Panc1 (cell line): ENCODE measurements around the gene CASTOR1. TPM values are rescaled to one million over a fixed set of nuclear protein-coding genes. Genes with fewer than 3 reads are reported as not detected.

Source experiments
- ATAC-seq: fragments of 200-7000 bp; cut with Tn5 transposase; 2 replicates; pipeline ENCODE4 v1.9.1; 2020; ENCODE audit warnings: mild to moderate bottlenecking, moderate library complexity
- BruUV-seq: library from RNA; stranded (reverse); fragments of 400-500 nt; replicated peaks from 2 replicates; lab custom pipeline; 2021; lab: Mats Ljungman, UMichigan
- CTCF ChIA-PET: fragments of 300-600 bp; sonication (Branson Sonifier 250); formaldehyde crosslinking; loops from one replicate; lab custom pipeline; 2022; ENCODE audit warnings: antibody characterized with exemption; lab: Charles Lee
- POLR2A ChIA-PET: fragments of 300-600 bp; sonication (Branson Sonifier 250); formaldehyde crosslinking; loops from one replicate; lab custom pipeline; 2022; ENCODE audit warnings: antibody characterized with exemption; lab: Charles Lee
- DNase-seq: peaks from one replicate; pipeline ENCODE4 v3.0.0-alpha.2; 2010; ENCODE audit warnings: low read depth, low spot score
- H3K27ac ChIP-seq: 2 replicates; pipeline ENCODE4 v1.5.1; 2011; ENCODE audit warnings: mild to moderate bottlenecking, low read length, inconsistent platforms
- H3K27me3 ChIP-seq: fragments of 200-500 bp; sonication (Bioruptor generic); 2 replicates; pipeline ENCODE4 v1.6.0; 2014; ENCODE audit warnings: low read length, inconsistent platforms; ENCODE audit not compliant: control insufficient read depth, insufficient read depth
- H3K36me3 ChIP-seq: fragments of 200-500 bp; sonication (Bioruptor generic); 2 replicates; pipeline ENCODE4 v1.5.1; 2014; ENCODE audit warnings: inconsistent platforms, mild to moderate bottlenecking, low read length, moderate library complexity; ENCODE audit not compliant: control insufficient read depth, insufficient read depth
- H3K4me1 ChIP-seq: 2 replicates; pipeline ENCODE4 v1.5.1; 2011; ENCODE audit warnings: inconsistent platforms, mild to moderate bottlenecking, low read length, moderate library complexity; ENCODE audit not compliant: control insufficient read depth, insufficient read depth
- H3K4me3 ChIP-seq, 2 experiments: 2 replicates each; pipeline ENCODE4 v1.5.1; 2011 to 2012; ENCODE audit warnings: low read depth in 2 of 2, low read length in 2 of 2, mild to moderate bottlenecking in 2 of 2, inconsistent platforms in 1 of 2, moderate library complexity in 1 of 2
- H3K9me3 ChIP-seq: fragments of 200-500 bp; sonication (Bioruptor generic); 2 replicates; pipeline ENCODE4 v1.5.1; 2014; ENCODE audit warnings: low read depth, mild to moderate bottlenecking, inconsistent platforms, low read length, moderate library complexity; ENCODE audit not compliant: control insufficient read depth, insufficient read depth
- POLR2AphosphoS5 ChIP-seq: IDR thresholded peaks from 2 replicates; pipeline ENCODE4 v1.6.1; 2012; ENCODE audit warnings: mild to moderate bottlenecking, low read depth, low read length, moderate library complexity
- SIN3A ChIP-seq: IDR thresholded peaks from 2 replicates; pipeline ENCODE4 v1.6.1; 2012; ENCODE audit warnings: low read depth, mild to moderate bottlenecking, low read length, moderate library complexity, borderline replicate concordance; ENCODE audit not compliant: insufficient read depth
- TCF7L2 ChIP-seq: IDR thresholded peaks from 2 replicates; pipeline ENCODE4 v1.6.1; 2011; ENCODE audit warnings: mild to moderate bottlenecking, low read depth, low read length, inconsistent platforms
- in situ Hi-C: cut with HindIII; loops from 2 replicates; pipeline ENCODE4 v1.10.0; 2016; ENCODE audit warnings: low sequenced_read_pairs, low pct_unique_long_range_greater_than_20kb
- intact Hi-C: fragments of 100-400 bp; cut with micrococcal nuclease; formaldehyde crosslinking; loops from one replicate; pipeline ENCODE4 v1.10.0; 2022; ENCODE audit not compliant: unreplicated experiment
- total RNA-seq: library from RNA; stranded (reverse); gene quantifications from one replicate; pipeline ENCODE4 v1.2.1, GENCODE V29; 2021; ENCODE audit not compliant: unreplicated experiment
- TF ChIP-seq, protein P1 (sequence below): fragments of 450-650 bp; IDR thresholded peaks from 2 replicates; pipeline ENCODE4 v1.5.1; 2017; ENCODE audit warnings: mild to moderate bottlenecking
- TF ChIP-seq, protein P2 (sequence below), 2 experiments: IDR thresholded peaks; 2 replicates each; pipeline ENCODE4 v1.6.1; 2011 to 2012; ENCODE audit warnings: low read depth in 2 of 2, control low read depth in 1 of 2, low read length in 1 of 2, mild to moderate bottlenecking in 1 of 2, moderate library complexity in 1 of 2; ENCODE audit not compliant: insufficient read depth in 1 of 2

Gene CASTOR1
- total RNA-seq, 1 experiment from 2014 or later: 6.7 TPM

DNA sequence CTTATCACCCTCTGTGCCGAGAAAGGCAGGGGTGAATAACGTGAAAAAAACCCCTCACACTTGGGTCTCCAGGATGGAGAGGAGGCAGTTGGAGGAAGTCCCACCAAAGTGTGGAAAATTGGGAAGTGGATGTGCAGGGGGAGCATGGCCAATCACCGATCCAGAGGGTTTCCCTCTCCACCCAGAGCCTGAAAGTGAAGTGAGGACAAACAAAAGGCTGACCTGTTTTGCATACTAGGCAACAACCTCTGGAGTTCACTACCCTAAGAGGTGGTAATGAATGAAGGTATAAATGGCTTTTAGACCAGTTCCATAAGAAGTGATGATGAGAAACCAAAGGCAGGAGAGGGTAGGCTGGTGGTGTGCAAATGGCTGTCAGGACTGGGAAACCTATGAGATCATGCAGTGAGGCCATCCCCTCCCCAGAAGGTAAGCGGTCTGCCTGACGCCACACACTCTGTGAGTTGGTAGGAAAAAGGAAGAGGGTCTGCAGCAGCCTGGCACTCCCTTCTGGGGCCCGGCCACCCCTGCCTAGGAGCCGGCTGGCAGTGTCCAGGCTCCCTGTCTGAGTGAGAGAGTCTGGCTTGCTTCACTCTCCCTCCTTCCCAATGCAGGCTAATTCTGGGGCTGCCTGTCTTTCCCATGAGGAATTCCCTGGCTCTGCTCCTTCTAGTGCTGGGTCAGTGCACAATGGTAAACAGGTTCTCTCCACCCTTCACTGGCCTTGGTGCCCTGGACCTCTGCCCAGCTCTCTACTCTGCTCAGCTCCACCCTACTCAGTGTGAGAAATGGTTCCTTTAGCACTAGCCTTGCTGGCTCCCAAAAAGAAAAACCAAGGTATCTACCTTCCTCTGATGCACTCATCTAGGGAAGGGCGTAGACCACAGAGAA lies 21.8 kb upstream of the CASTOR1 start:
- peaks cover 44% of the 10 kb centered on the region for H3K4me1 ChIP-seq
- peak overlapping the region; percentile 18; the same call in 1 of the 2 replicates for H3K27ac ChIP-seq
- ChIA-PET POLR2A (interaction anchor here (0.6 kb wide), 1 partner anchor 311 kb away, joined by 3 read pairs; no protein-coding TSS in a partner anchor), CTCF (no interaction called here)
- no peak overlapping the region for H3K4me3 ChIP-seq
- no peaks in the 10 kb centered on the region for H3K9me3 ChIP-seq
- intact Hi-C loops: no loop called here
- DNase-seq (no peak), ATAC-seq (peak; percentile 78)
- in situ Hi-C loops: no loop called here
- no peaks in the 10 kb centered on the region for H3K36me3 ChIP-seq
- TF ChIP-seq TCF7L2: no peak
- TF ChIP-seq, protein P1, sequence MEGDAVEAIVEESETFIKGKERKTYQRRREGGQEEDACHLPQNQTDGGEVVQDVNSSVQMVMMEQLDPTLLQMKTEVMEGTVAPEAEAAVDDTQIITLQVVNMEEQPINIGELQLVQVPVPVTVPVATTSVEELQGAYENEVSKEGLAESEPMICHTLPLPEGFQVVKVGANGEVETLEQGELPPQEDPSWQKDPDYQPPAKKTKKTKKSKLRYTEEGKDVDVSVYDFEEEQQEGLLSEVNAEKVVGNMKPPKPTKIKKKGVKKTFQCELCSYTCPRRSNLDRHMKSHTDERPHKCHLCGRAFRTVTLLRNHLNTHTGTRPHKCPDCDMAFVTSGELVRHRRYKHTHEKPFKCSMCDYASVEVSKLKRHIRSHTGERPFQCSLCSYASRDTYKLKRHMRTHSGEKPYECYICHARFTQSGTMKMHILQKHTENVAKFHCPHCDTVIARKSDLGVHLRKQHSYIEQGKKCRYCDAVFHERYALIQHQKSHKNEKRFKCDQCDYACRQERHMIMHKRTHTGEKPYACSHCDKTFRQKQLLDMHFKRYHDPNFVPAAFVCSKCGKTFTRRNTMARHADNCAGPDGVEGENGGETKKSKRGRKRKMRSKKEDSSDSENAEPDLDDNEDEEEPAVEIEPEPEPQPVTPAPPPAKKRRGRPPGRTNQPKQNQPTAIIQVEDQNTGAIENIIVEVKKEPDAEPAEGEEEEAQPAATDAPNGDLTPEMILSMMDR: no peak
- no peak for TF ChIP-seq POLR2AphosphoS5
- TF ChIP-seq, protein P2, sequence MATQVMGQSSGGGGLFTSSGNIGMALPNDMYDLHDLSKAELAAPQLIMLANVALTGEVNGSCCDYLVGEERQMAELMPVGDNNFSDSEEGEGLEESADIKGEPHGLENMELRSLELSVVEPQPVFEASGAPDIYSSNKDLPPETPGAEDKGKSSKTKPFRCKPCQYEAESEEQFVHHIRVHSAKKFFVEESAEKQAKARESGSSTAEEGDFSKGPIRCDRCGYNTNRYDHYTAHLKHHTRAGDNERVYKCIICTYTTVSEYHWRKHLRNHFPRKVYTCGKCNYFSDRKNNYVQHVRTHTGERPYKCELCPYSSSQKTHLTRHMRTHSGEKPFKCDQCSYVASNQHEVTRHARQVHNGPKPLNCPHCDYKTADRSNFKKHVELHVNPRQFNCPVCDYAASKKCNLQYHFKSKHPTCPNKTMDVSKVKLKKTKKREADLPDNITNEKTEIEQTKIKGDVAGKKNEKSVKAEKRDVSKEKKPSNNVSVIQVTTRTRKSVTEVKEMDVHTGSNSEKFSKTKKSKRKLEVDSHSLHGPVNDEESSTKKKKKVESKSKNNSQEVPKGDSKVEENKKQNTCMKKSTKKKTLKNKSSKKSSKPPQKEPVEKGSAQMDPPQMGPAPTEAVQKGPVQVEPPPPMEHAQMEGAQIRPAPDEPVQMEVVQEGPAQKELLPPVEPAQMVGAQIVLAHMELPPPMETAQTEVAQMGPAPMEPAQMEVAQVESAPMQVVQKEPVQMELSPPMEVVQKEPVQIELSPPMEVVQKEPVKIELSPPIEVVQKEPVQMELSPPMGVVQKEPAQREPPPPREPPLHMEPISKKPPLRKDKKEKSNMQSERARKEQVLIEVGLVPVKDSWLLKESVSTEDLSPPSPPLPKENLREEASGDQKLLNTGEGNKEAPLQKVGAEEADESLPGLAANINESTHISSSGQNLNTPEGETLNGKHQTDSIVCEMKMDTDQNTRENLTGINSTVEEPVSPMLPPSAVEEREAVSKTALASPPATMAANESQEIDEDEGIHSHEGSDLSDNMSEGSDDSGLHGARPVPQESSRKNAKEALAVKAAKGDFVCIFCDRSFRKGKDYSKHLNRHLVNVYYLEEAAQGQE (IDR thresholded peaks at IDR 0.05; ENCODE audit: insufficient read depth in 1 of 2, low read depth in 2 of 2, low read length in 1 of 2): no peak
- no peak for TF ChIP-seq SIN3A
- H3K27me3 ChIP-seq: no peaks in the 10 kb centered on the region
- BruUV-seq: no TSS peak

DNA sequence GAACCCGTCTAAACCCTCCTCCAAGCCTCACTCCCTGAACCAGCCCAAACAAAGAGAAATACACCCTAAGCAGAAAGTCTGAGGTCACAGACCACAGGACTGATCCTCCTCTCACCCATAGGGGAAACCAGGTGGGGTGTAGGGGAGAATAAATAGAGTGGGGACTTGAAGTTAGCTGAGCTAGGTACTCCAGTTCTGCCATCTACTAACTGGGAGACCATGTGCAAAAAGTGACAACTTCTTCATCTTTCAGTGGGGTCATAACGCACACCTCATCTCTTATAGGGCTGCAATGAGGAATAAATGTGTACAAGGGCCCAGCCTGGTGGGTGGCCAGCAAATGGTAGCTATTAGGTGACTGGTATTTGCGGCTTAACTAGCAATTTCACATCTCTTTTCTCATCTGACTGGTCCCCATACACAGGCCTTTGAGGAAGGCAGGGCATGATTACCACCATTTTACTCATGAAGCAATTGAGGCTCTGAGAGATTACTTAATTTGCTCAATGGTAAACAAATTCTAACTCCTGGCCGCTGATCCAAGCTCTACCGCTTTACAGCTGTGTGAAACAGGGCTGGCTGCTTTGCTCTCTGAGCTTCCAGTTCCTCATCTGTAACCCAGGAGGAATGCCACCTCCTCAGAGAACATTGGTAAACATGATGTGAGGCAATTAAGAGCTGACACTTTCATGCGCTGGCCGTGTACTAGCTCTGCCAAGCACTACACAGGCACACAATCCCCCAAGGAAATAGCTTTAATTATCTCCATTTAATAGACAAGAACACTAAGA lies 20.8 kb upstream of the CASTOR1 start:
- TF ChIP-seq POLR2AphosphoS5 (no peak), SIN3A (no peak), TCF7L2 (no peak)
- TF ChIP-seq, protein P2 (IDR thresholded peaks at IDR 0.05; ENCODE audit: insufficient read depth in 1 of 2, low read depth in 2 of 2, low read length in 1 of 2): no peak
- TF ChIP-seq, protein P1: no peak
- Histone ChIP-seq H3K36me3 (no peaks in the 10 kb centered on the region), H3K4me1 (peaks cover 48% of the 10 kb centered on the region), H3K9me3 (no peaks in the 10 kb centered on the region), H3K27ac (no peak overlapping the region; the same call in 1 of the 2 replicates), H3K4me3 (no peak overlapping the region), H3K27me3 (no peaks in the 10 kb centered on the region)
- BruUV-seq: no TSS peak
- intact Hi-C loops (no loop called here), in situ Hi-C loops (no loop called here)
- DNase-seq (no peak), ATAC-seq (no peak)
- POLR2A ChIA-PET: no interaction called here
- CTCF ChIA-PET: no interaction called here
